WTC11 (cell line): ENCODE data around the gene WBP1L.

ENCODE experiments used
- CREB1 ChIP-seq: sonication (generic); formaldehyde crosslinking; IDR thresholded peaks from 2 replicates; pipeline ENCODE4 v1.8.0; 2023; ENCODE audit warnings: mild to moderate bottlenecking, missing genetic modification reagents
- CREM ChIP-seq: sonication (generic); formaldehyde crosslinking; IDR thresholded peaks from 2 replicates; pipeline ENCODE4 v1.8.1; 2022; ENCODE audit warnings: mild to moderate bottlenecking, missing genetic modification reagents, moderate library complexity
- GABPB1 ChIP-seq: sonication (generic); formaldehyde crosslinking; IDR thresholded peaks from 2 replicates; pipeline ENCODE4 v1.8.1; 2023; ENCODE audit warnings: mild to moderate bottlenecking, missing genetic modification reagents
- JUN ChIP-seq: sonication (generic); formaldehyde crosslinking; IDR thresholded peaks from 2 replicates; pipeline ENCODE4 v1.8.0; 2023; ENCODE audit warnings: mild to moderate bottlenecking, missing genetic modification reagents
- RORB ChIP-seq: fragments of 250-450 bp; sonication (Bioruptor Pico); IDR thresholded peaks from 2 replicates; pipeline ENCODE4 v1.9.0; 2021; ENCODE audit warnings: mild to moderate bottlenecking
- ZNF263 ChIP-seq: sonication (generic); formaldehyde crosslinking; IDR thresholded peaks from 2 replicates; pipeline ENCODE4 v1.8.1; 2022; ENCODE audit warnings: low read depth, mild to moderate bottlenecking, moderate library complexity, missing genetic modification reagents
- TF ChIP-seq, protein P1 (sequence below): fragments of 200-600 bp; IDR thresholded peaks from 2 replicates; pipeline ENCODE4 v1.8.0; 2022; ENCODE audit warnings: antibody characterized with exemption
- TF ChIP-seq, protein P2 (sequence below): sonication (generic); formaldehyde crosslinking; IDR thresholded peaks from 2 replicates; pipeline ENCODE4 v1.8.1; 2023; ENCODE audit warnings: mild to moderate bottlenecking, moderate library complexity, missing genetic modification reagents
- TF ChIP-seq, protein P3 (sequence below): fragments of 250-450 bp; sonication (Bioruptor Pico); IDR thresholded peaks from 2 replicates; pipeline ENCODE4 v1.8.0; 2021; ENCODE audit warnings: mild to moderate bottlenecking
- TF ChIP-seq, protein P4 (sequence below): sonication (generic); formaldehyde crosslinking; IDR thresholded peaks from 2 replicates; pipeline ENCODE4 v1.8.0; 2022; ENCODE audit warnings: mild to moderate bottlenecking, missing genetic modification reagents
- TF ChIP-seq, protein P5 (sequence below): sonication (generic); formaldehyde crosslinking; IDR thresholded peaks from 2 replicates; pipeline ENCODE4 v1.8.1; 2022; ENCODE audit warnings: missing genetic modification reagents, borderline replicate concordance
- TF ChIP-seq, protein P6 (sequence below): sonication (generic); formaldehyde crosslinking; IDR thresholded peaks from 2 replicates; pipeline ENCODE4 v1.8.0; 2022; ENCODE audit warnings: mild to moderate bottlenecking, missing genetic modification reagents

DNA sequence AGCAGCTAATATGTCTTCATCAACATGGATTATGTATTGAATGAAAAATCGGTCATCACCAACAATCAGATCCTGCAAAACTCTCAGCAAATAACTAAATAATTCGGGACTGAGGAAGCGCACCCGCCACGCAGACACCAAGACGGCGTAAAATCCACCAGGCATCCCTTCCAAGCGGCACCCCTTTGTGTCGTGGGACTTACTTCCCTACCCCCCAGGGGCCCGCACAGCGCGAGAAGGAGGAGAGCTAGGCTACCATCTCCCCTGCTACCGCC, 30.3 kb upstream of the WBP1L start:
- TF ChIP-seq, protein P1, sequence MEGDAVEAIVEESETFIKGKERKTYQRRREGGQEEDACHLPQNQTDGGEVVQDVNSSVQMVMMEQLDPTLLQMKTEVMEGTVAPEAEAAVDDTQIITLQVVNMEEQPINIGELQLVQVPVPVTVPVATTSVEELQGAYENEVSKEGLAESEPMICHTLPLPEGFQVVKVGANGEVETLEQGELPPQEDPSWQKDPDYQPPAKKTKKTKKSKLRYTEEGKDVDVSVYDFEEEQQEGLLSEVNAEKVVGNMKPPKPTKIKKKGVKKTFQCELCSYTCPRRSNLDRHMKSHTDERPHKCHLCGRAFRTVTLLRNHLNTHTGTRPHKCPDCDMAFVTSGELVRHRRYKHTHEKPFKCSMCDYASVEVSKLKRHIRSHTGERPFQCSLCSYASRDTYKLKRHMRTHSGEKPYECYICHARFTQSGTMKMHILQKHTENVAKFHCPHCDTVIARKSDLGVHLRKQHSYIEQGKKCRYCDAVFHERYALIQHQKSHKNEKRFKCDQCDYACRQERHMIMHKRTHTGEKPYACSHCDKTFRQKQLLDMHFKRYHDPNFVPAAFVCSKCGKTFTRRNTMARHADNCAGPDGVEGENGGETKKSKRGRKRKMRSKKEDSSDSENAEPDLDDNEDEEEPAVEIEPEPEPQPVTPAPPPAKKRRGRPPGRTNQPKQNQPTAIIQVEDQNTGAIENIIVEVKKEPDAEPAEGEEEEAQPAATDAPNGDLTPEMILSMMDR = no peak
- TF ChIP-seq, protein P2, sequence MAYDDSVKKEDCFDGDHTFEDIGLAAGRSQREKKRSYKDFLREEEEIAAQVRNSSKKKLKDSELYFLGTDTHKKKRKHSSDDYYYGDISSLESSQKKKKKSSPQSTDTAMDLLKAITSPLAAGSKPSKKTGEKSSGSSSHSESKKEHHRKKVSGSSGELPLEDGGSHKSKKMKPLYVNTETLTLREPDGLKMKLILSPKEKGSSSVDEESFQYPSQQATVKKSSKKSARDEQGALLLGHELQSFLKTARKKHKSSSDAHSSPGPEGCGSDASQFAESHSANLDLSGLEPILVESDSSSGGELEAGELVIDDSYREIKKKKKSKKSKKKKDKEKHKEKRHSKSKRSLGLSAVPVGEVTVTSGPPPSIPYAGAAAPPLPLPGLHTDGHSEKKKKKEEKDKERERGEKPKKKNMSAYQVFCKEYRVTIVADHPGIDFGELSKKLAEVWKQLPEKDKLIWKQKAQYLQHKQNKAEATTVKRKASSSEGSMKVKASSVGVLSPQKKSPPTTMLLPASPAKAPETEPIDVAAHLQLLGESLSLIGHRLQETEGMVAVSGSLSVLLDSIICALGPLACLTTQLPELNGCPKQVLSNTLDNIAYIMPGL (CRISPR knock-in tag) = no peak
- TF ChIP-seq CREB1 (CRISPR knock-in tag) (no peak), CREM (CRISPR knock-in tag) (no peak), JUN (CRISPR knock-in tag) (no peak), GABPB1 (CRISPR knock-in tag) (no peak), ZNF263 (CRISPR knock-in tag) (no peak), RORB (no peak)
- TF ChIP-seq, protein P3, sequence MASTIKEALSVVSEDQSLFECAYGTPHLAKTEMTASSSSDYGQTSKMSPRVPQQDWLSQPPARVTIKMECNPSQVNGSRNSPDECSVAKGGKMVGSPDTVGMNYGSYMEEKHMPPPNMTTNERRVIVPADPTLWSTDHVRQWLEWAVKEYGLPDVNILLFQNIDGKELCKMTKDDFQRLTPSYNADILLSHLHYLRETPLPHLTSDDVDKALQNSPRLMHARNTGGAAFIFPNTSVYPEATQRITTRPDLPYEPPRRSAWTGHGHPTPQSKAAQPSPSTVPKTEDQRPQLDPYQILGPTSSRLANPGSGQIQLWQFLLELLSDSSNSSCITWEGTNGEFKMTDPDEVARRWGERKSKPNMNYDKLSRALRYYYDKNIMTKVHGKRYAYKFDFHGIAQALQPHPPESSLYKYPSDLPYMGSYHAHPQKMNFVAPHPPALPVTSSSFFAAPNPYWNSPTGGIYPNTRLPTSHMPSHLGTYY (CRISPR knock-in tag) = no peak
- TF ChIP-seq, protein P4, sequence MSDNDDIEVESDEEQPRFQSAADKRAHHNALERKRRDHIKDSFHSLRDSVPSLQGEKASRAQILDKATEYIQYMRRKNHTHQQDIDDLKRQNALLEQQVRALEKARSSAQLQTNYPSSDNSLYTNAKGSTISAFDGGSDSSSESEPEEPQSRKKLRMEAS (CRISPR knock-in tag) = no peak
- TF ChIP-seq, protein P5, sequence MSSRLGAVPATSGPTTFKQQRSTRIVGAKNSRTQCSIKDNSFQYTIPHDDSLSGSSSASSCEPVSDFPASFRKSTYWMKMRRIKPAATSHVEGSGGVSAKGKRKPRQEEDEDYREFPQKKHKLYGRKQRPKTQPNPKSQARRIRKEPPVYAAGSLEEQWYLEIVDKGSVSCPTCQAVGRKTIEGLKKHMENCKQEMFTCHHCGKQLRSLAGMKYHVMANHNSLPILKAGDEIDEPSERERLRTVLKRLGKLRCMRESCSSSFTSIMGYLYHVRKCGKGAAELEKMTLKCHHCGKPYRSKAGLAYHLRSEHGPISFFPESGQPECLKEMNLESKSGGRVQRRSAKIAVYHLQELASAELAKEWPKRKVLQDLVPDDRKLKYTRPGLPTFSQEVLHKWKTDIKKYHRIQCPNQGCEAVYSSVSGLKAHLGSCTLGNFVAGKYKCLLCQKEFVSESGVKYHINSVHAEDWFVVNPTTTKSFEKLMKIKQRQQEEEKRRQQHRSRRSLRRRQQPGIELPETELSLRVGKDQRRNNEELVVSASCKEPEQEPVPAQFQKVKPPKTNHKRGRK (CRISPR knock-in tag) = no peak
- TF ChIP-seq, protein P6, sequence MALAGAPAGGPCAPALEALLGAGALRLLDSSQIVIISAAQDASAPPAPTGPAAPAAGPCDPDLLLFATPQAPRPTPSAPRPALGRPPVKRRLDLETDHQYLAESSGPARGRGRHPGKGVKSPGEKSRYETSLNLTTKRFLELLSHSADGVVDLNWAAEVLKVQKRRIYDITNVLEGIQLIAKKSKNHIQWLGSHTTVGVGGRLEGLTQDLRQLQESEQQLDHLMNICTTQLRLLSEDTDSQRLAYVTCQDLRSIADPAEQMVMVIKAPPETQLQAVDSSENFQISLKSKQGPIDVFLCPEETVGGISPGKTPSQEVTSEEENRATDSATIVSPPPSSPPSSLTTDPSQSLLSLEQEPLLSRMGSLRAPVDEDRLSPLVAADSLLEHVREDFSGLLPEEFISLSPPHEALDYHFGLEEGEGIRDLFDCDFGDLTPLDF (CRISPR knock-in tag) = no peak
